NCI-H524 (cell line): Measurements from ENCODE around the gene CUL7.
A peak's percentile ranks its signal among the peaks of the same experiment; 100 is the strongest.
"Not testable (repeated sequence)": the region's sequence is repeated elsewhere in the genome, so short reads cannot be mapped to it uniquely, and the experiment has no call there.

Experiments
- DNase-seq, 2 experiments: peaks; one replicate each; lab custom pipeline; 2025; lab: John Stamatoyannopoulos, UW

The CUL7 gene

DNA sequence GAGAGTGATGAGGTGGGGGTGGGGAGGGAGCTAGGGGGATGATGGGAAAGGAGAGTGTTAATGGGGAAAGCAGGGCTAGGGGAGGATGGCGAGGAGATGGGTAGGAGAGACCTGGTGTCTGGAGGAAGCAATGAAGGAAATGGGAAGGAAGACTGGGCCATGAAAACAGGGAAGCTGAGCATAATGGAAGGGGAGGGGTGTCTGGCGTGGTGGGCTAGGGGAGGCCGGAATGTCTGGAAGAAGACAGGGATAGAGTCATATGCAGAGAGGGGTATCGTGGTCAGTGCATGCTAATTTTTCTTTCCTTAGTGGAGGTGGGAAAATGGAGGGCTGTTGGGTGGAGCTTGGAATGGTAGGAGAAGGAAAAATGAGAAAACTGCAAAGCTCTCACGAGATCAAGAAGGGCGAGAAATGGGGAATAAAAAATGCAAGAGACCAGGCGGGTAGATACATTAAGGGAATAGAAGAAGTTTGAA is 39.2 kb downstream of the CUL7 start:
- DNase-seq, result no peak

DNA sequence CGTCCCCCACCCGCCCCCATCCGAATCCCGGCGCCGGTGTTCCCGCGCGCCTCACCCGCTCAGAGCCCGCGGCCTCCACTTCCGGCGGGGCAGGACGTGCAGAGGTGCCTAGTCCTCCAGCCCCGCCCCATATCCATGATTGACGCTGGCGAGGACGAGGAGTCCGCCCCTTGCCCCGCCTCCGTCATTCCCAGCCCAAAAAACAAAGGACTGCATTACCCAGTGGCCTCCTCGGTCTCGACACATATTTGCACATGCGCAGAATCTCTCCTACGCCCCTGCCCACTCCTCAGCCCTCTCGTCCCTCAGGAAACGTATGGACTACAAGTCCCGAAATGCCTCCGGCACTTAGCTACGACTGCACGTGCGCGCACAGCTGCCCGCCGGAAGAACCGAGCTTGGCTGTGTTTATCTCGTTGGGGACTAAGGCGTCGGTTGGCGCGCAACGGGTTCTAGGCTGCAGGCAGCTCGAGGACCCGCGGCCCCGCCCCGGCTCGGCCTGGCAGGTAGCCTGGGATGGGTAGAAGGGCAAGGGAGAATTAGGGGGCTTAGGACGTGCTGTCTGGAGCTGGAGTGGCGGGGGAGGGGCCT is 39.7 kb downstream of the CUL7 start, which contains the start of the genes KLHDC3 and MEA1:
KLHDC3 (plus strand) TSS at position 407 of the 591 bp plus-strand sequence. CDS start 2,944 bp downstream, outside the sequence.
MEA1 (minus strand) TSS at position 104 of the 591 bp plus-strand sequence. CDS start 133 bp downstream, outside the sequence.
- peak; percentile 99 to 100 for DNase-seq

- DNase-seq, result no peak
Measured at GRCh38 chr6:43013097-43013842, 40.4 kb downstream of the CUL7 start.

- DNase-seq, result no peak
Measured at GRCh38 chr6:43012364-43012763, 41.3 kb downstream of the CUL7 start.

- no peak for DNase-seq
Measured at GRCh38 chr6:43011207-43011606, 42.4 kb downstream of the CUL7 start.

DNA sequence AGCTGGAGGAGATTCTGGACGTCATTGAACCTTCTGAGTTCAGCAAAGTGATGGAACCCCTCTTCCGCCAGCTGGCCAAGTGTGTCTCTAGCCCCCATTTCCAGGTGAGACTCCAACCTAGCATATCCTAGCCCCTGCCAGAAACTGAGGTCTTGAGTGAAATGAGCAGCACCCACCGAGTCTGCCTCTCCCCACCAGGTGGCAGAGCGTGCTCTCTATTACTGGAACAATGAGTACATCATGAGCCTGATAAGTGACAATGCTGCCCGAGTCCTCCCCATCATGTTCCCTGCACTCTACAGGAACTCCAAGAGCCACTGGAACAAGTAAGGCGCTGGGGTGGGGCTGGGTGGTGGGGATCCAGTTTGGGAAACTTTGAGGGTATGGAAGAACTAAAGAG is 44.5 kb downstream of the CUL7 start:
- DNase-seq, result peak in 1 of 2 experiments; percentile 52

- DNase-seq, result no peak
Measured at GRCh38 chr6:43007126-43007525, 46.5 kb downstream of the CUL7 start.

DNA sequence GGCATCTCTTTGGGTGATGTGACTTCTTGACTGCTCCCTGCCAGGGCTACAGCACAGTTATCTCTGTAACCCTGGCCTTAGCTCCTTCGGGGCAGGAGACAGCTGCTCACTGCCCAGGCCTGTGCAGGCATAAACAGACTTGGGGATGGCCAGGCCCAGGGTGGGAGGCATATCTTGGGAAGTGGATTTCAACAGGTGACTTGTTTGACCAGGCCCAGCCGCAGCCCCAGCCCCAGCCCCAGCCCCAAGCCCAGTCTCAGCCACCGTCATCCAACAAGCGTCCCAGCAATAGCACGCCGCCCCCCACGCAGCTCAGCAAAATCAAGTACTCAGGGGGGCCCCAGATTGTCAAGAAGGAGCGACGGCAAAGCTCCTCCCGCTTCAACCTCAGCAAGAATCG is 47.4 kb downstream of the CUL7 start:
- DNase-seq, result no peak

- DNase-seq, result no peak
Measured at GRCh38 chr6:43005844-43006243, 47.8 kb downstream of the CUL7 start.

DNA sequence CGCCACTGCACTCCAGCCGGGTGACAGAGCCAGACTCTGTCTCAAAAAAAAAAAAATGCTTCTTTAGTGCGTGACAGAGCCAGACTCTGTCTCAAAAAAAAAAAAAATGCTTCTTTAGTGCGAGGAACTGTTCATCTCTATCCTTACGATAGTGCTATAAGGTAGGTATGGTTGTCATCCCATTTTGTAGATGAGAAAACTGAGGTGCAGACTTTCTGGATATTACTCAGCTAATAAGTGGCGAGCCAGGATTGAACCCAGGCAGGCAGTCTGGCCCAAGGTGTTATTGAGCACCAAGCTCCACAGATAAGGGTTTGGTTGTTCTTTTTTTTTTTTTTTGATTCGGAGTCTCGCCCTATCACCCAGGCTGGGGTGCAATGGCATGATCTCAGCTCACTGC is 51.8 kb downstream of the CUL7 start:
- no peak for DNase-seq

DNA sequence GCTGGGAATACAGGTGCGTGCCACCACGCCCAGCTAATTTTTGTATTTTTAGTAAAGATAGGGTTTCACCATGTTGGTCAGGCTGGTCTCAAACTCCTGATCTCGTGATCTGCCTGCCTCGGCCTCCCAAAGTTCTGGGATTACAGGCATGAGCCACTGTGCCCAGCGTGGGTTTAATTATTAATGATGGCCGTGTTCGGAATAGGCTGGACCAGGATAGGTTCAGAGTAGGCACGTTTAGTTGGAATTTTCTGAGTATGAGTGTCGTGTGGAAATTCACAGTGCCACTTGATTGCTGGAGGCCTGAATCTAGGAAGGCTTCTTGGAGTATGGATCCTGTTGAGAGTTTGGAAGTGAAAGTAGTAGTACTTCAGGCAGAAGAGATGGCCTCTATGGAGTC is 55.4 kb downstream of the CUL7 start:
- not testable (repeated sequence) for DNase-seq

- no peak for DNase-seq
Measured at GRCh38 chr6:42996513-42996912, 57.1 kb downstream of the CUL7 start.

- no peak for DNase-seq
Measured at GRCh38 chr6:42993445-42993844, 60.2 kb downstream of the CUL7 start.

DNA sequence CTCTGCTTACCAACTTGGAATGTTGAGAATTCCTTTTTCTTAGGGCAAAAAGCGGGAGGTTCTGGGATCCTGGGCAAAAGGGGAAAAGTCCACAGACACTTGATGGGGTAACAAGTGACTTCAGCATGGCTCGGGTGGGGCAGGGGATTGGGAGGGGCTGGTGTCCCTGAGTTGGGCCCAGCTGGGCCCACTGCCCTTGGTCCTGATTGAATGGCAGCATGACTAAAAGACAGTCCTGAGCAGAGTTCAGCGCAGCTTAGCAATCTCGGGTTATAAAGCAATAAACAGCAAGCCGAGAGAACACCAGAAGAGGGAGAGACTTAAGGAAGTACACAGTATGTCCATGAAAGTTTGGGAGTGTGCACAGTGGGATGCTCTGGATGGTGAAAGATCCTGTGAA is 63.7 kb downstream of the CUL7 start:
- DNase-seq, result no peak

DNA sequence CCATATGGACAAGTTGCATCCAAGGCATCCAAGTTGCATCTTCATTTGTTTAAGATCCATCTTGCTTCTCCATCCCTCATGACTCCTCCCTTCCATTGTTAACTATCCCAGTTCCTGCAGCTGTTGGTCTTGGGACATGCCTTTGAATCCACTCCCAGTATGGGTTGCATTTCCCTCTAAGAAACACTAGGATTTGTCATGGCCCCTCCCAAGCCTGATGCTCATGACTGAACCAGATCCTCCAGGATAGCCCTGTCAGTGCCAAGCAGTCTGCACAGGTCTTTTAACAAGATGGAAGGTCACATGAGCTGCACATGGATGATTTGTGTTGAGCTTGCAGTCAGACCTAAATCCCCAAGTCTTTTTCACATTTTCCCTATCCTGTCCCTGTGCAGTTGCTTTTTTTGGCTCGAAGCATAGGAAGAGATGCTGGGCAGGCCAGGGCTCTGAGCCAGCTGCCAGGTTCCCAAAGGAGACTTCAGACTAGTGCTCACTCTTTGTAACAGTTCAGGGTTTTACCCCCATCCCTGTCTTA is 65.1 kb downstream of the CUL7 start:
- DNase-seq, result no peak
